DMS153 (cell line): ENCODE measurements around the gene DOCK6.

Experiments used
- DNase-seq: peaks from one replicate; lab custom pipeline; 2025; lab: John Stamatoyannopoulos, UW

Gene DOCK6

GRCh38 chr19:11261971-11262839 lies at the start of gene DOCK6:
DOCK6 (minus strand) TSS chr19:11262524; CDS start chr19:11262440, 84 bp downstream.
- DNase-seq, result no peak

DNA sequence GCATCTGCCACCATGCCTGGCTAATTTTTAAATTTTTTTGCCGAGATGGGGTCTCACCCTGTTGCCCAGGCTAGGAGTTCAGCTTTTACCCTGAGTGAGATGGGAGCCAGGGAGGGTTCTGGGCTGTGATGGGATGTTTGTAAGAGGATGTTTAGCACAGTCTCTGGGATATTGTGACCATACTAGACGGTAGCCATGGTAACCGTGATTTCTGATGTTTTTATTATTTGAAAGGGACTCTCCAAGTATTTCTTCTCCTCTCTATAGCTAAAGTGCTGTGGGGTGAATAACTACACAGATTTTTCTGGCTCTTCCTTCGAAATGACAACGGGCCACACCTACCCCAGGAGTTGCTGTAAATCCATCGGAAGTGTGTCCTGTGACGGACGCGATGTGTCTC lies 44.0 kb upstream of the DOCK6 start:
- DNase-seq, result no peak

DNA sequence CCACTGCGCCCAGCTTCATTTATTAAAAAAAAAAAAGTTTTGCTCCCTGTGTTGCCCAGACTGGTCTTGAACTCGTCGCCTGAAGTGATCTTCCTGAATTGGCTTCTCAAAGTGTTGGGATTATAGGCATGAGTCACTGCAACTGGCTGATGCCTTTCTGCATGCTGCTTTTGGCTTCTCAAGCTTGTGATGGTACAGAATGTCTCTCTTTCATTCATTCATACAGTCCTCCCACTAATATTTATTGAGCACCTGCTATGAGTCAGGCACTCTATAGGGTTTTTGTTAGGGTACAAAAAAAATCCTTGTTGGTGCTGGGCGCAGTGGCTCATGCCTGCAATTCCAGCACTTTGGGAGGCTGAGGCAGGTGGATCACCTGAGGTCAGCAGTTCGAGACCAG lies 42.6 kb upstream of the DOCK6 start:
- DNase-seq, result no peak

- no peak for DNase-seq
These were observed 38.4 kb upstream of the DOCK6 start for GRCh38 chr19:11300811-11301120.

GRCh38 chr19:11299946-11300810 lies 37.9 kb upstream of the DOCK6 start:
- DNase-seq, result no peak

DNA sequence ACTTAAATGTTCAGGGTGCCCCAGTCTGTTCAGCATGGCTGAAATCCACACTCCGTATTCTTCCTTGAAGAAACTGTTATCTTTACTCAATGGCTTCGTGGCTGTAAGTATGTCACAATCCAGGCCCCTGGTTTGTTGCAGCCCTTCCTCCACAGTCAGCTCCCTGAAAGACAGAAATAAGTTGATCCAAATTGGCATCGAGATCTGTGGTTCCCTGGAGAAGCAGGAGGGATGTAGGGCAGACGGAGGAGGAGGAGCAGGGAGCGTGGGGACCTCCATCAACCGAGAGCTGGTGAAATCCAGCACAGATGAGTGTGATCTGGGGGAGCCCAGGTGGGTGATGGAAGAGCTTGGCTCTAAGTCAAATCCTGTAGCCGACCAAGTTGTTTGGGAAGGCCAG lies 33.9 kb upstream of the DOCK6 start:
- DNase-seq, result no peak

- no peak for DNase-seq
These were observed 33.4 kb upstream of the DOCK6 start, which contains the start of gene TSPAN16 for GRCh38 chr19:11295665-11296245. TSPAN16 (plus strand) TSS chr19:11296160; CDS start chr19:11296298, 138 bp downstream.

- no peak for DNase-seq
These were observed 32.9 kb upstream of the DOCK6 start for GRCh38 chr19:11295180-11295579.

- peak; percentile 85 for DNase-seq
These were observed 31.4 kb upstream of the DOCK6 start for GRCh38 chr19:11293433-11294389.

GRCh38 chr19:11291991-11292390 lies 29.7 kb upstream of the DOCK6 start:
- no peak for DNase-seq

GRCh38 chr19:11291415-11291814 lies 29.1 kb upstream of the DOCK6 start:
- no peak for DNase-seq

DNA sequence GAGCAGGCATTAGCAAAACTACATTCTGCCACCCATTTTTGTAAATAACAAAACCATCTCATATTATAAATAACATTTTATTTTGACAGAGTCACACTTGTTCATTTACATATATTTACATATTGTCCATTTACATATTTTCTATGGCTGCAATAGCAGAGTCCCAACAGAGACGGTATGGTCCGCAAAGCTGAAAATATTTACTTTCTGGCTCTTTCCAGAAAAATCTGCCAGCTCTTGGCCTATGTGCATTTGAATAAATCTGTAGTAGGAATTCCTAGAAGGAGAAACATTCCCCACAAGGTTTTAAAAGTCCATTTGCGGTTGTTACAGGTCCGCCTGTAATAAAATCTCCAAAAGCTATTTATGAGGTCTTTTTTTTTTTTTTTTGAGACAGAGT lies 27.9 kb upstream of the DOCK6 start:
- no peak for DNase-seq

- no peak for DNase-seq
These were observed 26.0 kb upstream of the DOCK6 start for GRCh38 chr19:11288349-11288748.

- DNase-seq, result no peak
These were observed 24.1 kb upstream of the DOCK6 start for GRCh38 chr19:11286312-11286974.

- DNase-seq, result no peak
These were observed 22.2 kb upstream of the DOCK6 start for GRCh38 chr19:11284515-11284914.

DNA sequence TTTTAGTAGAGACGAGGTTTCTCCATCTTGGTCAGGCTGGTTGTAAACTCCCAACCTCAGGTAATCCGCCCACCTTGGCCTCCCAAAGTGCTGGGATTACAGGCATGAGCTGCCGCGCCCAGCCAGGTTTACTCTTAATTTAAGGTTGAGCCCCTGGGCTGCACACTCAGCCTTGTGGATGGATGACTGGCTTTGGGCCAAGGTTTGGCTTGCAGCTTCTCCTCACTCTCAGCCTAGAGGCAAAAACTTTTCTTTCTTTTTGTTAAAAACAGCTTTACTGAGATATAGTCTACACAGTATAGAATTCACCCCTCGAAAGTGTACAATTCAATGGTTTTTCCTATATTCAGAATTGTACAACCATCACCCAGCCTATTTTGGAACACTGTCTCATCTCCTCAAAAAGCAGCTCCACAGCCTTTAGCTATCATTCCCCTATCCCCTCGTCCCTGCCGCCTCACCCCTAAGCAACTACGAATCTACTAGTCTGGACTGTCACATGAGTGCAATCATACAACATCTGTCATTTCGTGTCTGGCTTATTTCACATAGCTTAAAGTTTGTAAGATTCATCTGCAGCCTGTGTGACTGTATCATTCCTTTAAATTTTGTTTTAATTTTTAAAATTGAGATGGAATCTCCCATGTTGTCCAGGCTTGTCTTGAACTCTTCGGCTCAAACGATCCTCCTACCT lies 19.2 kb upstream of the DOCK6 start:
- DNase-seq, result no peak

- no peak for DNase-seq
These were observed 17.3 kb upstream of the DOCK6 start for GRCh38 chr19:11279505-11280236.

GRCh38 chr19:11278670-11279069 lies 16.3 kb upstream of the DOCK6 start:
- no peak for DNase-seq

DNA sequence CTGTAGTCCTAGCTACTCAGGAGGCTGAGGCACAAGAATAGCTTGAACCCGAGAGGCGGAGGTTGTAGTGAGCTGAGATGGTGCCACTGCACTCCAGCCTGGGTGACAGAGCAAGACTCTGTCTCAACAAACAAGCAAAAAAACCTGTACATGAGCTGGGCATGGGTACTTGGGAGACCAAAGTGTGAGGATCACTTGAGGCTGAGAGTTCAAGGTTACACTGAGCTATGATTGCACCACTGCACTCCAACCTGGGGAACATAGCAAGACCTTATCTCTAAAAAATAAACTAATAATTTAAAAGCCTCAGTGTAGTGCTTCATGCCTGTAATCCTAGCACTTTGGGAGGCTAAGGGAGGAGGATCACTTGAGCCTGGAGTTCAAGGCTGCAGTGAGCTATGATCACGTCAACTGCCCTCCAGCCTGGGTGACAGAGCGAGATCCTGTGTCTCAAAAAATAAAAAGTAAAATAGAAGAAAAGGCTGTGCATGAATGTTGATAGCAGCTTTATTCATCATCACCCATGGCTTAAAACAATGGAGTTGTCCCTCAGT lies 12.3 kb upstream of the DOCK6 start:
- no peak for DNase-seq
